Lung (tissue), 12 donors: Measurements from ENCODE around the gene KCNIP4. TPM values are rescaled to one million over a fixed set of nuclear protein-coding genes. Genes with fewer than 3 reads are reported as not detected.

Source experiments
- ATAC-seq: fragments of 200-7000 bp; cut with Tn5 transposase; one replicate; pipeline ENCODE4 v1.9.1; 2020; ENCODE audit warnings: moderate number of reproducible peaks; ENCODE audit not compliant: insufficient read depth, low FRiP score
- DNase-seq, 3 donors: peaks; one replicate each; pipeline ENCODE4 v3.0.0-alpha.2; 2013 to 2017
- H3K27ac ChIP-seq, 2 donors: one replicate each; pipeline ENCODE4 v1.5.1; 2013; ENCODE audit warnings: mild to moderate bottlenecking in 2 of 2, moderate library complexity in 2 of 2, control low read depth in 1 of 2, inconsistent platforms in 1 of 2, low read depth in 1 of 2, low read length in 1 of 2
- H3K27me3 ChIP-seq, 3 donors: one replicate each; pipeline ENCODE4 v1.5.1; 2013; ENCODE audit warnings: low read length in 2 of 3; ENCODE audit not compliant: control insufficient read depth in 3 of 3, insufficient read depth in 3 of 3
- H3K36me3 ChIP-seq, 4 donors: one replicate each; pipeline ENCODE4 v1.5.1; 2013; ENCODE audit warnings: low read length in 4 of 4, mild to moderate bottlenecking in 1 of 4, moderate library complexity in 1 of 4; ENCODE audit not compliant: control insufficient read depth in 4 of 4, insufficient read depth in 4 of 4
- H3K4me1 ChIP-seq, 5 donors: one replicate each; pipeline ENCODE4 v1.5.1; 2013; ENCODE audit warnings: low read length in 5 of 5, mild to moderate bottlenecking in 2 of 5, moderate library complexity in 1 of 5; ENCODE audit not compliant: control insufficient read depth in 5 of 5, insufficient read depth in 5 of 5
- H3K4me3 ChIP-seq: one replicate; pipeline ENCODE4 v1.5.1; 2013; ENCODE audit warnings: mild to moderate bottlenecking, control low read depth, moderate library complexity
- H3K9ac ChIP-seq, 2 donors: one replicate each; pipeline ENCODE4 v1.5.1; 2013; ENCODE audit warnings: low read length in 2 of 2, control low read depth in 1 of 2; ENCODE audit not compliant: insufficient read depth in 1 of 2
- H3K9me3 ChIP-seq, 4 donors: one replicate each; pipeline ENCODE4 v1.5.1; 2013; ENCODE audit warnings: low read length in 3 of 4, mild to moderate bottlenecking in 1 of 4, moderate library complexity in 1 of 4; ENCODE audit not compliant: control insufficient read depth in 4 of 4, insufficient read depth in 3 of 4
- CTCF ChIP-seq: IDR thresholded peaks from 2 replicates; pipeline ENCODE4 v1.5.1; 2012; ENCODE audit warnings: mild to moderate bottlenecking; ENCODE audit errors: control extremely low read depth, extremely low read depth
- WGBS, 2 donors: extraction: QIAGEN DNeasy Blood & Tissue Kit; methylation state at CpG; one replicate each; pipeline ENCODE4 v1.1.7; 2013; 5-methylcytosine and 5-hydroxymethylcytosine counted together
- polyA plus RNA-seq, 2 donors: library from polyadenylated mRNA; stranded (reverse); fragments of 200-250 nt; gene quantifications; one replicate each; pipeline ENCODE4 v1.2.1, GENCODE V29; 2013
- total RNA-seq, 2 donors: library from RNA; depleted of rRNA in 1 of 2; stranded (reverse); fragments of >200 nt in 1 of 2; gene quantifications; one replicate each; pipeline ENCODE4 v1.2.1, GENCODE V29; 2014 to 2021
- donor health status: control.
- donor health status: control.
- donor health status: Bipolar disorder and iron deficiency.
- donor health status: healthy.
- donor health status: DM: yes; HTN: yes; CAD: no.

KCNIP4 gene
- total and polyA plus RNA-seq, 4 donors, result 0.11 TPM; not detected in 3

GRCh38 chr4:21452931-21453330, 495.6 kb downstream of the KCNIP4 start:
- ATAC-seq (no peak), DNase-seq (no peak)
- TF ChIP-seq CTCF, result no peak
- no peaks in the 10 kb centered on the region for H3K36me3 ChIP-seq
- no peak overlapping the region for H3K27ac ChIP-seq
- no peak overlapping the region for H3K4me3 ChIP-seq
- no peaks in the 10 kb centered on the region for H3K4me1 ChIP-seq
- no peaks in the 10 kb centered on the region for H3K9me3 ChIP-seq
- no peak overlapping the region for H3K9ac ChIP-seq
- H3K27me3 ChIP-seq, result peaks cover 0 to 2% (median 0%) of the 10 kb centered on the region in 3 donors

GRCh38 chr4:21451032-21451431, 497.5 kb downstream of the KCNIP4 start:
- Histone ChIP-seq H3K36me3 (no peaks in the 10 kb centered on the region), H3K9ac (no peak overlapping the region), H3K27ac (no peak overlapping the region), H3K4me1 (no peaks in the 10 kb centered on the region), H3K9me3 (no peaks in the 10 kb centered on the region), H3K27me3 (peaks cover 0 to 2% (median 0%) of the 10 kb centered on the region in 3 donors), H3K4me3 (no peak overlapping the region)
- no peak for TF ChIP-seq CTCF
- DNase-seq, result no peak
- ATAC-seq, result no peak
- WGBS, 2 donors, result 38 to 52% methylated on average over 1 of the region's 1 CpG

GRCh38 chr4:21450331-21450730, 498.2 kb downstream of the KCNIP4 start:
- no peaks in the 10 kb centered on the region for H3K4me1 ChIP-seq
- no peak overlapping the region for H3K27ac ChIP-seq
- 47 to 71% methylated on average over 4 of the region's 4 CpGs for WGBS, 2 donors
- ATAC-seq (no peak), DNase-seq (no peak)
- H3K9ac ChIP-seq, result no peak overlapping the region
- no peak for TF ChIP-seq CTCF
- no peaks in the 10 kb centered on the region for H3K36me3 ChIP-seq
- peaks cover 0 to 2% (median 0%) of the 10 kb centered on the region in 3 donors for H3K27me3 ChIP-seq
- H3K9me3 ChIP-seq, result no peaks in the 10 kb centered on the region
- H3K4me3 ChIP-seq, result no peak overlapping the region

- no peak overlapping the region for H3K27ac ChIP-seq
- H3K9me3 ChIP-seq, result no peaks in the 10 kb centered on the region
- no peak for TF ChIP-seq CTCF
- H3K4me3 ChIP-seq, result no peak overlapping the region
- no peaks in the 10 kb centered on the region for H3K27me3 ChIP-seq
- ATAC-seq, result no peak
- DNase-seq, result no peak
- H3K36me3 ChIP-seq, result no peaks in the 10 kb centered on the region
- H3K4me1 ChIP-seq, result no peaks in the 10 kb centered on the region
- no peak overlapping the region for H3K9ac ChIP-seq
Observed at GRCh38 chr4:21447301-21448054, 501.1 kb downstream of the KCNIP4 start.
